Right lobe of liver (tissue), 4 donors: ENCODE results near the gene DTHD1.

Experiments
- POLR2A ChIP-seq: fragments of 450-650 bp; IDR thresholded peaks from one replicate; pipeline ENCODE4 v1.6.1; 2017; ENCODE audit warnings: antibody characterized with exemption, mild to moderate bottlenecking
- TF ChIP-seq, protein P1 (sequence below), 4 donors: fragments of 200-600 bp in 3 of 4; fragments of 450-650 bp in 1 of 4; IDR thresholded peaks; one replicate each; pipeline versions ENCODE4 v1.5.1 to v1.8.0; 2016 to 2022; ENCODE audit warnings: antibody characterized with exemption in 4 of 4, mild to moderate bottlenecking in 2 of 4
- donor health status: DM: no; HTN: no; CAD: no.
- donor health status: DM: no; HTN: no; CAD: no.
- donor health status: DM: no; HTN: yes; CAD: no.

GRCh38 chr4:36351082-36351666, 69.8 kb downstream of the DTHD1 start:
- TF ChIP-seq, protein P1, sequence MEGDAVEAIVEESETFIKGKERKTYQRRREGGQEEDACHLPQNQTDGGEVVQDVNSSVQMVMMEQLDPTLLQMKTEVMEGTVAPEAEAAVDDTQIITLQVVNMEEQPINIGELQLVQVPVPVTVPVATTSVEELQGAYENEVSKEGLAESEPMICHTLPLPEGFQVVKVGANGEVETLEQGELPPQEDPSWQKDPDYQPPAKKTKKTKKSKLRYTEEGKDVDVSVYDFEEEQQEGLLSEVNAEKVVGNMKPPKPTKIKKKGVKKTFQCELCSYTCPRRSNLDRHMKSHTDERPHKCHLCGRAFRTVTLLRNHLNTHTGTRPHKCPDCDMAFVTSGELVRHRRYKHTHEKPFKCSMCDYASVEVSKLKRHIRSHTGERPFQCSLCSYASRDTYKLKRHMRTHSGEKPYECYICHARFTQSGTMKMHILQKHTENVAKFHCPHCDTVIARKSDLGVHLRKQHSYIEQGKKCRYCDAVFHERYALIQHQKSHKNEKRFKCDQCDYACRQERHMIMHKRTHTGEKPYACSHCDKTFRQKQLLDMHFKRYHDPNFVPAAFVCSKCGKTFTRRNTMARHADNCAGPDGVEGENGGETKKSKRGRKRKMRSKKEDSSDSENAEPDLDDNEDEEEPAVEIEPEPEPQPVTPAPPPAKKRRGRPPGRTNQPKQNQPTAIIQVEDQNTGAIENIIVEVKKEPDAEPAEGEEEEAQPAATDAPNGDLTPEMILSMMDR (IDR thresholded peaks at IDR 0.05), result peak; percentile 70 to 88 (median 80)
- TF ChIP-seq POLR2A, result no peak
